WTC11 (cell line): Measurements from ENCODE around the gene CHPF. TPM values are rescaled to one million over a fixed set of nuclear protein-coding genes. Genes with fewer than 3 reads are reported as not detected.
A peak's percentile ranks its signal among the peaks of the same experiment; 100 is the strongest.

ENCODE experiments used
- ATF1 ChIP-seq: sonication (generic); formaldehyde crosslinking; IDR thresholded peaks from 2 replicates; pipeline ENCODE4 v1.8.1; 2023; ENCODE audit warnings: mild to moderate bottlenecking, moderate library complexity, missing genetic modification reagents
- CTCF ChIP-seq: fragments of 200-600 bp; IDR thresholded peaks from 2 replicates; pipeline ENCODE4 v1.8.0; 2022; ENCODE audit warnings: antibody characterized with exemption
- EMX1 ChIP-seq: fragments of 250-450 bp; sonication (Bioruptor Pico); IDR thresholded peaks from 2 replicates; pipeline ENCODE4 v1.8.0; 2021; ENCODE audit warnings: mild to moderate bottlenecking
- FOXK1 ChIP-seq: sonication (generic); formaldehyde crosslinking; IDR thresholded peaks from 2 replicates; pipeline ENCODE4 v1.8.0; 2022; ENCODE audit warnings: mild to moderate bottlenecking, moderate library complexity, missing genetic modification reagents
- HMGA2 ChIP-seq: fragments of 250-450 bp; sonication (Bioruptor Pico); IDR thresholded peaks from 2 replicates; pipeline ENCODE4 v1.4.0; 2021; ENCODE audit warnings: mild to moderate bottlenecking, moderate library complexity
- NFE2L1 ChIP-seq: sonication (generic); formaldehyde crosslinking; IDR thresholded peaks from 2 replicates; pipeline ENCODE4 v1.8.1; 2023; ENCODE audit warnings: missing genetic modification reagents
- OVOL2 ChIP-seq: fragments of 250-450 bp; sonication (Bioruptor Pico); IDR thresholded peaks from 2 replicates; pipeline ENCODE4 v1.9.0; 2021; ENCODE audit warnings: mild to moderate bottlenecking, borderline replicate concordance
- RELA ChIP-seq: sonication (generic); formaldehyde crosslinking; IDR thresholded peaks from 2 replicates; pipeline ENCODE4 v1.8.1; 2022; ENCODE audit warnings: missing genetic modification reagents, mild to moderate bottlenecking, borderline replicate concordance
- SMAD3 ChIP-seq: sonication (generic); formaldehyde crosslinking; IDR thresholded peaks from 2 replicates; pipeline ENCODE4 v1.8.0; 2022; ENCODE audit warnings: missing genetic modification reagents, mild to moderate bottlenecking, borderline replicate concordance
- TCF7 ChIP-seq: sonication (generic); formaldehyde crosslinking; IDR thresholded peaks from 2 replicates; pipeline ENCODE4 v1.8.0; 2022; ENCODE audit warnings: mild to moderate bottlenecking, low read depth, missing genetic modification reagents, moderate library complexity
- TP53 ChIP-seq: sonication (generic); formaldehyde crosslinking; IDR thresholded peaks from 2 replicates; pipeline ENCODE4 v1.8.1; 2023; ENCODE audit warnings: mild to moderate bottlenecking, missing genetic modification reagents
- ZBTB21 ChIP-seq: sonication (generic); formaldehyde crosslinking; IDR thresholded peaks from 2 replicates; pipeline ENCODE4 v1.8.1; 2023; ENCODE audit warnings: mild to moderate bottlenecking, missing genetic modification reagents, borderline replicate concordance
- ZMAT4 ChIP-seq: fragments of 250-450 bp; sonication (Bioruptor Pico); IDR thresholded peaks from 2 replicates; pipeline ENCODE4 v1.9.0; 2021; ENCODE audit warnings: mild to moderate bottlenecking
- ZNF121 ChIP-seq: sonication (generic); formaldehyde crosslinking; IDR thresholded peaks from 2 replicates; pipeline ENCODE4 v1.8.0; 2023; ENCODE audit warnings: missing genetic modification reagents
- ZNF138 ChIP-seq: sonication (generic); formaldehyde crosslinking; conservative IDR thresholded peaks from 2 replicates; pipeline ENCODE4 v1.8.1; 2022; ENCODE audit warnings: mild to moderate bottlenecking, moderate library complexity, missing genetic modification reagents
- ZNF219 ChIP-seq: sonication (generic); formaldehyde crosslinking; IDR thresholded peaks from 2 replicates; pipeline ENCODE4 v1.8.0; 2023; ENCODE audit warnings: missing genetic modification reagents, mild to moderate bottlenecking, borderline replicate concordance
- ZNF317 ChIP-seq: sonication (generic); formaldehyde crosslinking; IDR thresholded peaks from 2 replicates; pipeline ENCODE4 v1.8.1; 2023; ENCODE audit warnings: low read depth, mild to moderate bottlenecking, moderate library complexity, missing genetic modification reagents, borderline replicate concordance
- ZNF423 ChIP-seq: fragments of 250-450 bp; sonication (Bioruptor Pico); IDR thresholded peaks from 2 replicates; pipeline ENCODE4 v2.1.2; 2022; ENCODE audit warnings: mild to moderate bottlenecking, moderate library complexity
- ZNF671 ChIP-seq: fragments of 250-450 bp; sonication (Bioruptor Pico); IDR thresholded peaks from 2 replicates; pipeline ENCODE4 v1.8.0; 2021; ENCODE audit warnings: mild to moderate bottlenecking
- total RNA-seq: library from RNA; stranded (reverse); gene quantifications from 3 replicates; pipeline ENCODE4 v1.2.3, GENCODE V29; 2021
- TF ChIP-seq, protein P1 (sequence below): sonication (generic); formaldehyde crosslinking; conservative IDR thresholded peaks from 2 replicates; pipeline ENCODE4 v1.8.1; 2023; ENCODE audit warnings: mild to moderate bottlenecking, low read depth, missing genetic modification reagents, moderate library complexity
- TF ChIP-seq, protein P2 (sequence below): sonication (generic); formaldehyde crosslinking; IDR thresholded peaks from 2 replicates; pipeline ENCODE4 v1.8.1; 2022; ENCODE audit warnings: low read depth, missing genetic modification reagents, borderline replicate concordance
- TF ChIP-seq, protein P3 (sequence below): sonication (generic); formaldehyde crosslinking; IDR thresholded peaks from 2 replicates; pipeline ENCODE4 v1.8.0; 2022; ENCODE audit warnings: mild to moderate bottlenecking, missing genetic modification reagents
- TF ChIP-seq, protein P4 (sequence below): sonication (generic); formaldehyde crosslinking; IDR thresholded peaks from 2 replicates; pipeline ENCODE4 v1.8.0; 2023; ENCODE audit warnings: missing genetic modification reagents, mild to moderate bottlenecking, borderline replicate concordance
- TF ChIP-seq, protein P5 (sequence below): sonication (generic); formaldehyde crosslinking; IDR thresholded peaks from 2 replicates; pipeline ENCODE4 v1.8.0; 2022; ENCODE audit warnings: mild to moderate bottlenecking, missing genetic modification reagents

Gene CHPF
- total RNA-seq, 1 experiment from 2014 or later, result 97.0 TPM

GRCh38 chr2:219570194-219570923 is 26.8 kb upstream of the CHPF start (continued):
- TF ChIP-seq, protein P1, sequence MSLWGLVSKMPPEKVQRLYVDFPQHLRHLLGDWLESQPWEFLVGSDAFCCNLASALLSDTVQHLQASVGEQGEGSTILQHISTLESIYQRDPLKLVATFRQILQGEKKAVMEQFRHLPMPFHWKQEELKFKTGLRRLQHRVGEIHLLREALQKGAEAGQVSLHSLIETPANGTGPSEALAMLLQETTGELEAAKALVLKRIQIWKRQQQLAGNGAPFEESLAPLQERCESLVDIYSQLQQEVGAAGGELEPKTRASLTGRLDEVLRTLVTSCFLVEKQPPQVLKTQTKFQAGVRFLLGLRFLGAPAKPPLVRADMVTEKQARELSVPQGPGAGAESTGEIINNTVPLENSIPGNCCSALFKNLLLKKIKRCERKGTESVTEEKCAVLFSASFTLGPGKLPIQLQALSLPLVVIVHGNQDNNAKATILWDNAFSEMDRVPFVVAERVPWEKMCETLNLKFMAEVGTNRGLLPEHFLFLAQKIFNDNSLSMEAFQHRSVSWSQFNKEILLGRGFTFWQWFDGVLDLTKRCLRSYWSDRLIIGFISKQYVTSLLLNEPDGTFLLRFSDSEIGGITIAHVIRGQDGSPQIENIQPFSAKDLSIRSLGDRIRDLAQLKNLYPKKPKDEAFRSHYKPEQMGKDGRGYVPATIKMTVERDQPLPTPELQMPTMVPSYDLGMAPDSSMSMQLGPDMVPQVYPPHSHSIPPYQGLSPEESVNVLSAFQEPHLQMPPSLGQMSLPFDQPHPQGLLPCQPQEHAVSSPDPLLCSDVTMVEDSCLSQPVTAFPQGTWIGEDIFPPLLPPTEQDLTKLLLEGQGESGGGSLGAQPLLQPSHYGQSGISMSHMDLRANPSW (CRISPR knock-in tag), result no peak
- TF ChIP-seq ATF1 (CRISPR knock-in tag), result no peak
- no peak for TF ChIP-seq ZNF317 (CRISPR knock-in tag)
- TF ChIP-seq FOXK1 (CRISPR knock-in tag), result 0 out of 2 replicates have a peak, but pooled peaks have one; percentile 35
- TF ChIP-seq ZNF138 (CRISPR knock-in tag), result peak; percentile 47; the same call in 1 of the 2 replicates
- peak; percentile 17; the same call in 1 of the 2 replicates for TF ChIP-seq TP53 (CRISPR knock-in tag)
- TF ChIP-seq, protein P2, sequence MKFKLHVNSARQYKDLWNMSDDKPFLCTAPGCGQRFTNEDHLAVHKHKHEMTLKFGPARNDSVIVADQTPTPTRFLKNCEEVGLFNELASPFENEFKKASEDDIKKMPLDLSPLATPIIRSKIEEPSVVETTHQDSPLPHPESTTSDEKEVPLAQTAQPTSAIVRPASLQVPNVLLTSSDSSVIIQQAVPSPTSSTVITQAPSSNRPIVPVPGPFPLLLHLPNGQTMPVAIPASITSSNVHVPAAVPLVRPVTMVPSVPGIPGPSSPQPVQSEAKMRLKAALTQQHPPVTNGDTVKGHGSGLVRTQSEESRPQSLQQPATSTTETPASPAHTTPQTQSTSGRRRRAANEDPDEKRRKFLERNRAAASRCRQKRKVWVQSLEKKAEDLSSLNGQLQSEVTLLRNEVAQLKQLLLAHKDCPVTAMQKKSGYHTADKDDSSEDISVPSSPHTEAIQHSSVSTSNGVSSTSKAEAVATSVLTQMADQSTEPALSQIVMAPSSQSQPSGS, result no peak
- TF ChIP-seq SMAD3 (CRISPR knock-in tag), result no peak
- no peak for TF ChIP-seq ZNF219 (CRISPR knock-in tag)
- no peak for TF ChIP-seq CTCF
- TF ChIP-seq NFE2L1 (CRISPR knock-in tag), result peak; percentile 55; the same call in 1 of the 2 replicates
- TF ChIP-seq ZNF423 (CRISPR knock-in tag), result no peak
- TF ChIP-seq ZNF121 (CRISPR knock-in tag), result no peak
- TF ChIP-seq EMX1 (CRISPR knock-in tag), result no peak
- TF ChIP-seq HMGA2 (CRISPR knock-in tag), result no peak
- peak; percentile 54; the same call in 1 of the 2 replicates for TF ChIP-seq ZBTB21 (CRISPR knock-in tag)
- TF ChIP-seq OVOL2 (CRISPR knock-in tag), result no peak
- no peak for TF ChIP-seq RELA (CRISPR knock-in tag)
- TF ChIP-seq, protein P3, sequence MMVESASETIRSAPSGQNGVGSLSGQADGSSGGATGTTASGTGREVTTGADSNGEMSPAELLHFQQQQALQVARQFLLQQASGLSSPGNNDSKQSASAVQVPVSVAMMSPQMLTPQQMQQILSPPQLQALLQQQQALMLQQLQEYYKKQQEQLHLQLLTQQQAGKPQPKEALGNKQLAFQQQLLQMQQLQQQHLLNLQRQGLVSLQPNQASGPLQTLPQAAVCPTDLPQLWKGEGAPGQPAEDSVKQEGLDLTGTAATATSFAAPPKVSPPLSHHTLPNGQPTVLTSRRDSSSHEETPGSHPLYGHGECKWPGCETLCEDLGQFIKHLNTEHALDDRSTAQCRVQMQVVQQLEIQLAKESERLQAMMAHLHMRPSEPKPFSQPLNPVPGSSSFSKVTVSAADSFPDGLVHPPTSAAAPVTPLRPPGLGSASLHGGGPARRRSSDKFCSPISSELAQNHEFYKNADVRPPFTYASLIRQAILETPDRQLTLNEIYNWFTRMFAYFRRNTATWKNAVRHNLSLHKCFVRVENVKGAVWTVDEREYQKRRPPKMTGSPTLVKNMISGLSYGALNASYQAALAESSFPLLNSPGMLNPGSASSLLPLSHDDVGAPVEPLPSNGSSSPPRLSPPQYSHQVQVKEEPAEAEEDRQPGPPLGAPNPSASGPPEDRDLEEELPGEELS (CRISPR knock-in tag), result no peak
- TF ChIP-seq, protein P4, sequence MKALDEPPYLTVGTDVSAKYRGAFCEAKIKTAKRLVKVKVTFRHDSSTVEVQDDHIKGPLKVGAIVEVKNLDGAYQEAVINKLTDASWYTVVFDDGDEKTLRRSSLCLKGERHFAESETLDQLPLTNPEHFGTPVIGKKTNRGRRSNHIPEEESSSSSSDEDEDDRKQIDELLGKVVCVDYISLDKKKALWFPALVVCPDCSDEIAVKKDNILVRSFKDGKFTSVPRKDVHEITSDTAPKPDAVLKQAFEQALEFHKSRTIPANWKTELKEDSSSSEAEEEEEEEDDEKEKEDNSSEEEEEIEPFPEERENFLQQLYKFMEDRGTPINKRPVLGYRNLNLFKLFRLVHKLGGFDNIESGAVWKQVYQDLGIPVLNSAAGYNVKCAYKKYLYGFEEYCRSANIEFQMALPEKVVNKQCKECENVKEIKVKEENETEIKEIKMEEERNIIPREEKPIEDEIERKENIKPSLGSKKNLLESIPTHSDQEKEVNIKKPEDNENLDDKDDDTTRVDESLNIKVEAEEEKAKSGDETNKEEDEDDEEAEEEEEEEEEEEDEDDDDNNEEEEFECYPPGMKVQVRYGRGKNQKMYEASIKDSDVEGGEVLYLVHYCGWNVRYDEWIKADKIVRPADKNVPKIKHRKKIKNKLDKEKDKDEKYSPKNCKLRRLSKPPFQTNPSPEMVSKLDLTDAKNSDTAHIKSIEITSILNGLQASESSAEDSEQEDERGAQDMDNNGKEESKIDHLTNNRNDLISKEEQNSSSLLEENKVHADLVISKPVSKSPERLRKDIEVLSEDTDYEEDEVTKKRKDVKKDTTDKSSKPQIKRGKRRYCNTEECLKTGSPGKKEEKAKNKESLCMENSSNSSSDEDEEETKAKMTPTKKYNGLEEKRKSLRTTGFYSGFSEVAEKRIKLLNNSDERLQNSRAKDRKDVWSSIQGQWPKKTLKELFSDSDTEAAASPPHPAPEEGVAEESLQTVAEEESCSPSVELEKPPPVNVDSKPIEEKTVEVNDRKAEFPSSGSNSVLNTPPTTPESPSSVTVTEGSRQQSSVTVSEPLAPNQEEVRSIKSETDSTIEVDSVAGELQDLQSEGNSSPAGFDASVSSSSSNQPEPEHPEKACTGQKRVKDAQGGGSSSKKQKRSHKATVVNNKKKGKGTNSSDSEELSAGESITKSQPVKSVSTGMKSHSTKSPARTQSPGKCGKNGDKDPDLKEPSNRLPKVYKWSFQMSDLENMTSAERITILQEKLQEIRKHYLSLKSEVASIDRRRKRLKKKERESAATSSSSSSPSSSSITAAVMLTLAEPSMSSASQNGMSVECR (CRISPR knock-in tag), result no peak
- TF ChIP-seq ZNF671 (CRISPR knock-in tag), result no peak
- TF ChIP-seq TCF7 (CRISPR knock-in tag), result peak; percentile 83; the same call in 1 of the 2 replicates
- TF ChIP-seq, protein P5, sequence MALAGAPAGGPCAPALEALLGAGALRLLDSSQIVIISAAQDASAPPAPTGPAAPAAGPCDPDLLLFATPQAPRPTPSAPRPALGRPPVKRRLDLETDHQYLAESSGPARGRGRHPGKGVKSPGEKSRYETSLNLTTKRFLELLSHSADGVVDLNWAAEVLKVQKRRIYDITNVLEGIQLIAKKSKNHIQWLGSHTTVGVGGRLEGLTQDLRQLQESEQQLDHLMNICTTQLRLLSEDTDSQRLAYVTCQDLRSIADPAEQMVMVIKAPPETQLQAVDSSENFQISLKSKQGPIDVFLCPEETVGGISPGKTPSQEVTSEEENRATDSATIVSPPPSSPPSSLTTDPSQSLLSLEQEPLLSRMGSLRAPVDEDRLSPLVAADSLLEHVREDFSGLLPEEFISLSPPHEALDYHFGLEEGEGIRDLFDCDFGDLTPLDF (CRISPR knock-in tag), result peak; percentile 62; the same call in 1 of the 2 replicates
- no peak for TF ChIP-seq ZMAT4
